ENCODE measurements around the gene CTNND2. TPM values are rescaled to one million over a fixed set of nuclear protein-coding genes. Genes with fewer than 3 reads are reported as not detected.

Gene CTNND2
- total and polyA plus RNA-seq, 3 donors from 2014 or later, result 9.1 to 17.2 (median 11.3) TPM

- WGBS, 2 donors, result 91 to 93% methylated on average over 12 of the region's 12 CpGs
- Histone ChIP-seq H3K4me3 (no peak overlapping the region), H3K27me3 (no peaks in the 10 kb centered on the region), H3K36me3 (ENCODE audit: low read depth, missing control alignments) (no peaks in the 10 kb centered on the region), H3K27ac (no peak overlapping the region), H3K4me1 (no peaks in the 10 kb centered on the region), H3K9me3 (no peaks in the 10 kb centered on the region)
- no peak for DNase-seq
- intact Hi-C loops (cut with DNase I; ENCODE audit: low total_unique reads), result no loop called here
- no peak for TF ChIP-seq CTCF (IDR thresholded peaks at IDR 0.05)
- TF ChIP-seq POLR2A (IDR thresholded peaks at IDR 0.05), result no peak
Measured at GRCh38 chr5:11564706-11565105, 339.5 kb downstream of the CTNND2 start.

- WGBS, 2 donors, result 88 to 92% methylated on average over 2 of the region's 2 CpGs
Measured at GRCh38 chr5:11563822-11564221, 340.4 kb downstream of the CTNND2 start.

GRCh38 chr5:11560915-11561697 lies 343.1 kb downstream of the CTNND2 start:
- no peak for DNase-seq
- H3K27ac ChIP-seq, result no peak overlapping the region
- intact Hi-C loops (cut with DNase I; ENCODE audit: low total_unique reads), result no loop called here

More at GRCh38 chr5:11563822-11564221, 340.4 kb downstream of the CTNND2 start:
- H3K27ac ChIP-seq, result no peak overlapping the region
- no peak overlapping the region for H3K4me3 ChIP-seq
- no peaks in the 10 kb centered on the region for H3K9me3 ChIP-seq
- DNase-seq, result no peak
- no peaks in the 10 kb centered on the region for H3K27me3 ChIP-seq
- H3K4me1 ChIP-seq, result no peaks in the 10 kb centered on the region
- H3K36me3 ChIP-seq (ENCODE audit: low read depth, missing control alignments), result no peaks in the 10 kb centered on the region
- intact Hi-C loops (cut with DNase I; ENCODE audit: low total_unique reads), result no loop called here
- TF ChIP-seq POLR2A (IDR thresholded peaks at IDR 0.05) (no peak), CTCF (IDR thresholded peaks at IDR 0.05) (no peak)

GRCh38 chr5:11557063-11557462 lies 347.2 kb downstream of the CTNND2 start:
- no peaks in the 10 kb centered on the region for H3K36me3 ChIP-seq (ENCODE audit: low read depth, missing control alignments)
- no peaks in the 10 kb centered on the region for H3K27me3 ChIP-seq
- H3K9me3 ChIP-seq, result no peaks in the 10 kb centered on the region
- DNase-seq, result no peak
- no peak overlapping the region for H3K4me3 ChIP-seq
- no peak overlapping the region for H3K27ac ChIP-seq
- H3K4me1 ChIP-seq, result no peaks in the 10 kb centered on the region
- TF ChIP-seq POLR2A (IDR thresholded peaks at IDR 0.05) (no peak), CTCF (IDR thresholded peaks at IDR 0.05) (no peak)
- intact Hi-C loops (cut with DNase I; ENCODE audit: low total_unique reads), result no loop called here
- WGBS, 2 donors, result 79 to 89% methylated on average over 3 of the region's 3 CpGs

More at GRCh38 chr5:11560915-11561697, 343.1 kb downstream of the CTNND2 start:
- Histone ChIP-seq H3K4me3 (no peak overlapping the region), H3K27me3 (no peaks in the 10 kb centered on the region), H3K36me3 (ENCODE audit: low read depth, missing control alignments) (no peaks in the 10 kb centered on the region), H3K4me1 (no peaks in the 10 kb centered on the region), H3K9me3 (no peaks in the 10 kb centered on the region)
- no peak for TF ChIP-seq POLR2A (IDR thresholded peaks at IDR 0.05)
- TF ChIP-seq CTCF (IDR thresholded peaks at IDR 0.05), result no peak
- WGBS, 2 donors, result 76 to 95% methylated on average over 4 of the region's 4 CpGs

- no peak overlapping the region for H3K27ac ChIP-seq
- no peak overlapping the region for H3K4me3 ChIP-seq
- intact Hi-C loops (cut with DNase I; ENCODE audit: low total_unique reads), result no loop called here
- TF ChIP-seq CTCF (IDR thresholded peaks at IDR 0.05), result no peak
- no peak for TF ChIP-seq POLR2A (IDR thresholded peaks at IDR 0.05)
- no peaks in the 10 kb centered on the region for H3K36me3 ChIP-seq (ENCODE audit: low read depth, missing control alignments)
- H3K4me1 ChIP-seq, result no peaks in the 10 kb centered on the region
- DNase-seq, result no peak
- H3K9me3 ChIP-seq, result no peaks in the 10 kb centered on the region
- 81 to 88% methylated on average over 4 of the region's 4 CpGs for WGBS, 2 donors
- H3K27me3 ChIP-seq, result no peaks in the 10 kb centered on the region
Measured at GRCh38 chr5:11555171-11555570, 349.1 kb downstream of the CTNND2 start.
